GM18507 (cell line): ENCODE results near the gene RIMKLB.

Experiments used
- DNase-seq: peaks from one replicate; pipeline ENCODE4 v3.0.0; 2011; ENCODE audit warnings: low read depth; ENCODE audit not compliant: insufficient read length; ENCODE audit errors: extremely low spot score
- FAIRE-seq: peaks from 2 replicates; lab custom pipeline; 2011; peaks lifted over from hg19 to GRCh38; lab: Jason Lieb, UNC

The RIMKLB gene, protein sequence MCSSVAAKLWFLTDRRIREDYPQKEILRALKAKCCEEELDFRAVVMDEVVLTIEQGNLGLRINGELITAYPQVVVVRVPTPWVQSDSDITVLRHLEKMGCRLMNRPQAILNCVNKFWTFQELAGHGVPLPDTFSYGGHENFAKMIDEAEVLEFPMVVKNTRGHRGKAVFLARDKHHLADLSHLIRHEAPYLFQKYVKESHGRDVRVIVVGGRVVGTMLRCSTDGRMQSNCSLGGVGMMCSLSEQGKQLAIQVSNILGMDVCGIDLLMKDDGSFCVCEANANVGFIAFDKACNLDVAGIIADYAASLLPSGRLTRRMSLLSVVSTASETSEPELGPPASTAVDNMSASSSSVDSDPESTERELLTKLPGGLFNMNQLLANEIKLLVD

DNA sequence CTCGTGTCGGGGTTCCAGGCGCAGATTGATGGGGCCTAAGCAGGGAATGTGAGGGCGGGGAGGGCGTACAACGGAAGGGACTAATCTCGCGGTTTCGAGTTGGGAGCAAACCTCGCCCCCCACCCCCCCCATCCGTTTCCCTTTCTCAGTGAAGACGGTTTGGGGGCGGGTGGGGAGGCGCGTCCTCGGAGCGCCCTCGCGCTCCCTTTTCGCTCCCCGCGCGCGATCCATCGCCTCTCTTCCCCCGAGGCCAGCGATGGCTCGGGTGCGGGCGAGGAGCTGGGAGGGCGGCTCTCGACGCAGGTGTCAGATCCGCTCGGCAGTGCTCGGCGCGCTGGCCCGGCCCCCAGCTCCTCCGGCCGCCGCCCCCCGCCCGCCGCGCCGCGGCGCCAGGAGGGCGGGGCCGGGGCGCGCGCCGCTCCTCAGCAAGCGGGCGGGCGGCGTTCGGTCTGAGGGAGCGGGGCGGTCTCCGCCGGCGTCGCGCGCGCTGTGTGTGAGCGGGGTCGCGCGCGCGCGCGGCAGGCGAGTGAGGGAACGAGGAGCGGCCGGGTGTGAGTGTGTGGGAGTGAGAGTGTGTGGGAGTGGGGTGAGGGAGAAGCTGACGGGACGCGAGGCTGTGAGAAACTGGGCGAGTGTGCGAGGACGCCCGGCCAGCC, at the start of gene RIMKLB:
Gene RIMKLB, plus strand, starts transcription at position 516 of the 656 bp plus-strand sequence. CDS start 15,876 bp downstream, outside the sequence.
- FAIRE-seq, result peak; percentile 66
- peak; percentile 59 for DNase-seq

DNA sequence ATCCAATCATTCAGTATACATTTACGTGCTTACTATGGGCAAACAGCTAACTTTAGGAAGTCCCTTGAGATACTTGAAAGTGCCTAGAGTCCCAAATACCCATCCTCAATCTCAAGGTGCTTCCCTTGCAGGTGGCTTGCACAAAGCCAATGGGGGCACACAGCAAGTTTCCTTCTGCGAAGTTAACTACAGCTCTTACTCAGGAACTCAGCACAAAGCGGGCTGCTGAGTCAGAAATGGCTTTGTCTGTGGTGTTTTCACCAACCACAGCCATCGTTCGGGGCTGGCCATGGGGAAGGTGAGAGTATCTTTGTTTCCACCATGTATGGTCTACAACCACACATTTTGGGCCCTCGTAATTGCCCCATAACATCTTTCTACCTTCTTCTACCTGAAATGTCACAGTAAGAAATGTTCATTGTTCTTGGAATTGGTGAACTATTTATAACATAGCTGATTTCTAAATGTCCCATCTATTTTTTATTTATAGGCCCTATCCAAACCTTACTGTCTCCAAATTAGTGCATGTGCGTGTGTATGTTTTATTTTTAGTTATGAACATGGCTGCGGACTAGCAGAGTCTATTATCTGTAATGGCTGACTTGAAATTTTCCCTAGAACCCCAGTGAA, 49.1 kb upstream of the RIMKLB start:
- DNase-seq, result peak; percentile 64
- FAIRE-seq, result peak; percentile 99

DNA sequence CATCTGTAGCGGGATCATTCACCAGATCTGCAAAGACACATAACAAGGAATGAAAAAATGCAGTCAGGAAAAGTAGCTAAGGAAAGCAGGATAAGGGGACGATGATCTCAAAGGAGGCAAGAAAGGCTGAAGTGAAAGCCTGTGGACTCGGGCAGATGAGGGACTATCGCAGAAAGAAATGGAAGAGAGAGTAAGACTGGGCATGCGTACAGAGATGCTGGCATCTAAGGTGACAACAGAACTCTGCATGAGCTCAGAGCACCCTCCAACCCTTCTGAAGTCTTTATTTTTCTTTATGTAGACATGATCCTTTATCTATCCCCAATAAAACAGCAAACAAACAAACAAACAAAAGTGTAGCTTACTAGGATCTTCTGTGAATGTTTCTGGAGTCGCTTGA, 42.4 kb upstream of the RIMKLB start:
- DNase-seq, result no peak
- no peak for FAIRE-seq

DNA sequence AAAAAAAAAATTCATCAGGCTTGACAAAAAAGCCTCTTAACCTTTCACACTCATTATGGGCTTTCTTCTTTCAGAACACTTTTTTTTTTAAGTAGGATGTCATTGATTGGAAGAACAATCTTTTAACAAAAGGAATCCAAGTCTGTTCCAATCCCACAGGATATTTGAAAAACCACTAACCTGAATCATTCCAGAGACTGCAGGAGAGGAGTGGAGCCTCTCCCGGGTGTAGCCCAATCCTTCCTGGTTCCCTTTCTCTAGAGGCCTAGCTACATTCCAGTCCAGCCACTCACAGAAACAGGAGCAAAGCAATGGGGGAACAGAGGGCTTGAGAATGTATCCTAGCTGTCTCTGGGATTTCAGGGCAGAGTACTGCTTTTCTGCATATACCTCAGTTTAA, 39.4 kb upstream of the RIMKLB start:
- FAIRE-seq (no peak), DNase-seq (no peak)

DNA sequence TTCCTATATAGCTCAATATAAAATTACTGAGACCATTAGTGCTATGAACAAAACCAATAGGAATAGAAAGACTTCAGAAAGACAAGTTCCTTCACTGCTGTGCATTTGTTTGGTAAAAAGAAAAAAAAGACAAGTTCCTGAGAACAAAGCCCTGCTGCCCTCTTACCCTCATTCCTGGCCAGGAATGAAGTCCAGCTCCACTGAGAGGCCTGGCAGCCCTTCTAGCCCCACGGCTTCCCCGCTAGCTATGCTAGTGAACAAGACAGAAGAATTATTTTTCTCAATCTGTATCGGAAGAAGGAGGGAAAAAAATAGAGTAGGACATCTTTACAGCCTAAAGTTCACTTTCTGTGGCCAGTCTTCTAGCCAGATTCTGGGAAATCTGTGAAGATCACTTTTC, 36.8 kb upstream of the RIMKLB start:
- no peak for DNase-seq
- no peak for FAIRE-seq

DNA sequence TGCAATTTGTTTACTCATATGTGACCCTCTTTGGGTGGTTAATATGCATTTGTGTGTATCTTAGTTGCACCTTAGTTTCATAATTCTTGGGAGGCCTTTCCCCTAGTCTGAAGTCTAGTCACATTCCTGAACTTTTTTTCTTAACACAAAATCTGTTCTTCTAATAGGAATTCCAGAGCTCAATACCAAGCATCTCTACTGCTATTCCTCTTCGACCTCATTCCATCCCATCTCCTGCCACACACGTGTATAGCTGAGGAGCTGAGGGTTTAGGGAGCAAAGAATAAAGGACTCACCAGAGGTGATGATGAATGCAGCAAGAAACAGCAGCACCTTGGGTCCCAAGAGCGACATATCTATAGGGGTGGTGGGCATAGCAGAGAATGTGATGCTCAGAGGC, 36.0 kb upstream of the RIMKLB start:
- no peak for DNase-seq
- no peak for FAIRE-seq

DNA sequence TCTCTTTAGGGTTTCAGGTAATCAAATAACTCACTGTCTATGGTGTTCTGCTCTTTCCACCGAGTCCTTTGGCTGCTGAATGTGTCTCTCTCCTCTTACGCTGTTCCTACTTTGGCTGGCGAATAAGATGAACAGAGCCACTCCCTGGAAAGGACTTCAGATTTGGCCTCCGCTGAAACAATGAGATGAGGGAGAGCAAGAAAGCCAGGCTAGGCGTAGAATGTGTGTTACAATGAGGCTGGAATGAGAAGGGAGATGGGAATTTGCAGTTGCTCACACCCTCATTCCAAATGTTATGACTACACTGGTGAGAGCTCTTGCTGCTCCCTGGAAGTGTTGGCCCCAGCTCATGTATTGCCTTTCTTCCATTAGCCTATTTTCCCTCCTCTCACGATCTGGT, 35.2 kb upstream of the RIMKLB start, which contains the start of gene MFAP5:
Gene MFAP5, minus strand, starts transcription at position 234 of the 400 bp plus-strand sequence. CDS start 722 bp downstream, outside the sequence.
- DNase-seq (no peak), FAIRE-seq (no peak)

DNA sequence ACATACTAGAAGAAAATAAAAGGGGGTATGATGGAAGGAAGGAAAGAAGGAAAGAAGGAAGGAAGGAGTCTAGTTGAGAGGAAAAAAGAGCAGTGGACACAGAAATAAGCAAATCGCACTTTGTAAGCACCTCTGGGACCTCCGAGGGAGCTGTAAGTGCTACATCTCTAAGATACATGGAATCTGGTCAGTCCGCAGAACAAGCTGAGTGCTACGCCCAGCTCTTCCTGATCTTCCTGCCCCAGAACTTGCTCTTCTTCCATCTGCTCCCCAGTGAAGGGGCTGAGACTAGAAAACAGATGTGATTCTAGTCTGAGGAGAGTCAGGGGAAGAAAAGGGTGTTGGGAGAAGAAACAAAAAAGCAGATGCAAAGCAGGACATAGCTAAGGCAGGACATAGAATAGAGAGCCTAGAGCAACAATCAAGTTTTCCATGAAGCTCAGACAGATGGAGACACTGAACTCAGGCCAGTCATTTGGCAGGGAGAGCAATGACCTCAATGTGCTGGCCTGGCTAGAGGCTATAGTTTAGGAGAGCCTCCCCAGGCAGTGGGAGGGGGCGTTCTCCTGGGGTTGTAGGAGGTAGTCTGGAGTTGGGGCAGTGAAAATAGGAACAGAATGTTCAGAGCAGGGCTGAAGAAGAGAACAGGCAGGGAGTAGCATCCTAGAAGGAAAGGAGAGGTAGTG, 33.4 kb upstream of the RIMKLB start:
- DNase-seq (no peak), FAIRE-seq (no peak)

DNA sequence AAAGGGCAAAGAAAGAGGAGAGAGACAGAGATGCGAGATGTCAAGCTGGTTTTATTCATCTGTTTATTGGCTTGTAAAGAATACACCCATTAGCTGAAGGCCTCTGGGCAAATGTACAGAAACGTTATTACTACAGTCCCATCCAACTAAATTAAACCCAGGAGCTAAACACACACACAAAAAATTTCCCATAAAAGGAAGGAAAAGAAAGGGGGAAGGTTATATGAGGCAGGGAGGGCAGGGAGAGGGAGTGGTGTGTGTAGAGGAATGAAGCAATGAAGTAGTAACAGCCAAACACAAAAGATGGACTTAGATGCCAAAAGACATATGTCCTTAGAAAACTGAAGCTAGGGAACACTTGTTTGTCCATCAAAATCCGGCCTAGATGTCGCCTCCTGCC, 32.0 kb upstream of the RIMKLB start:
- no peak for DNase-seq
- FAIRE-seq, result no peak

DNA sequence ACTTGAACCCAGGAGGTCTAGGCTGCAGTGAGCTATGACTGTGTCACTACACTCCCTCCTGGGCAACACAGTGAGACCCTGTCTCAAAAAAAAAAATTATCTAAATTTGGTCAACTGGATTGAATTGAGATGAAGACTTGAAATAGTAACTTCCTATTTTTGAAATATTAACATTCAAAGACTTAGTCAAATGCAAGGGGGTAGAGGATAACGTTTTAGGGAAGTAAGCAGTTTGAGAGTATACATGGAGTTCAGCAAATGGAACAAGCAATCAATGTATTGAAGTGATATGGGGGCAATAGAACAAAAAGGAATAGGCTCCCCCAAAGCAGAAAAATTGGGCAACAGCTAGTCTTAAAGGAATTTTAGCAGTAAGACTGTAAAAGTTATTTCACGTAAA, 30.5 kb upstream of the RIMKLB start:
- no peak for DNase-seq
- FAIRE-seq, result no peak

DNA sequence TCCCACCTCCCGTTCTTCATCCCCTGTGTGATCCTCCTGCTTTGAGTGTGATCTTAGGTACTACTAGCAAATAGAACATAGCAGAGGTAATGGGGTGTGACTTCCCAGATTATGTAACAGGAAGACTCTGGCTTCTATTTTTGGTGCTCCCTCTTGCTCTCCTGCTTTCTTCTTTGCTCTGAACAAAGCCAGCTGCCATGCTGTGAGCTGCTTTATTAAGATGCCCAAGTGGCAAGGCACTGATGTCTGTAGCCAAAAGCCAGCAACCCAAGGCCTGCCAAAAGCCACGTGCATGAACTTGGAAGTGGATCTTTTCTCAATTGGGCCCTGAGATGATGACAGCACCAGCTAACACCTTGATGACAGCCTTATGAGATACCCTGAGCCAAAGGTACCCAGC, 29.4 kb upstream of the RIMKLB start:
- FAIRE-seq (no peak), DNase-seq (no peak)

DNA sequence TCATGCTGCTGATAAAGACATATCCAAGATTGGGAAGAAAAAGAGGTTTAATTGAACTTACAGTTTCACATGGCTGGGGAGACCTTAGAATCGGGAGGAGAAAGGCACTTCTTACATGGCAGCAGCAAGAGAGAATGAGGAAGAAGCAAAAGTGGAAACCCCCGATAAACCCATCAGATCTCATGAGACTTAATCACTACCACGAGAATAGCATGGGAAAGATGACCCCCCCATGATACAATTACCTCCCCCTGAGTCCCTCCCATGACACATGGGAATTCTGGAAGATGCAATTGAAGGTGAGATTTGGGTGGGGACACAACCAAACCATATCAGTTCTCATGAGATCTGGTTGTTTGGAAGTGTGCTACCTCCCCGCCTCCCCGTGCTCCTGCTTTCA, 25.4 kb upstream of the RIMKLB start:
- no peak for DNase-seq
- FAIRE-seq, result no peak

DNA sequence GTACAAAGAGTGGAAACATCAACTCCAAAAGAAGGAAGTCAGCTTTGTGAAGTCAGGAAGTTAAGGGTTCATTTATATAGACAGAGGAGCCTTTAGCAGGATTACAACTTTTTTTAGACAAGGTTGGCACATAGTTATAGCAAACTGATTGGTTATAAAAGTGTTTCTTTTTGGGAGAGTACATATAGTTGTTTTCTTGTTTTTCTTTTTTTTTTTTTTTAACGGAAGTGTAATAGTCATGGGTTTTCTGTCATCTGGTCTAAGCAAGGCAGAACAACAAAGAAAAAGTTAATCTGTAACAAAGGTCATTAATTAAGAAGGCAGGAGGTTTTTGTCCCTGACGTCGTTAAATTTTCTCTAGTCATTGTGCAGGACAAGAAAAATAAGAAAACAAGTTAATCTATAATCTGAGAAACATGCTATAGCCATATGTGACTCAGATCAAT, 22.2 kb upstream of the RIMKLB start:
- FAIRE-seq (peak; percentile 71), DNase-seq (no peak)

DNA sequence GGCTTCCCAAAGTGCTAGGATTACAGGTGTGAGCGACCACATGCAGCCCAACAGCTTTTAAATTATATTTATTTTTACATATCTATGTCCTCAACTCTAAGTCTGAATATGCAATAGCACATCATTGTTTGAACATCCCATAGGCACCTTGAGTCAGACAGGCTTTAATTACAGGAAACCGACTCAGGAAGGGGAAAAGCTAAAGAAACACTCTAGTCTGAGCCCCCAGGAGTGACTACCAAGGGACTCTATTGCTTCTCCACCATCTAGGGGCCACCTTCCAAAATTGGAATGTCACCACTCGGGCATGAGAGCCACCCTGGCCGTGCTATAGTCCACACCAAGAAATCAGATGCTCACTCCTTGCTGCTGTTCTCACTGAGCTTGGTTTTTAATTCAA, 21.1 kb upstream of the RIMKLB start:
- no peak for DNase-seq
- no peak for FAIRE-seq

DNA sequence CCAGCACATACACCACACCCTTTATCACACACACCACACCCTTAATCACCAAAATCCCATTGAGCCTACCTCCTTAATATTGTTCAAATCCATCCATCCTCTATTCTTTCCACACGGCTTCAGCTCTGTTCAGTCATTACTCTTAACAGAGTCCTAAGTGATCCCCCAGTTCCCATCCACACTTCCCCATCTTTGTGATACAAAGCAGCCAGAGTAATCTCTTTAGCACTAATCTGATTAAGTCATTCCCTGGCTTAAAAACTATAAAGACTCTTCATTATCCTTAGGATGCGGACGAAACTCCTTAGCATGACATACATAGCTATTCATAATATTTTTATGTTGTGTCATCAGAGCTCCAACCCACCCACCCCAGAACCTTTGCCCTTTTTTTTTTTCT, 20.4 kb upstream of the RIMKLB start:
- DNase-seq (no peak), FAIRE-seq (no peak)

DNA sequence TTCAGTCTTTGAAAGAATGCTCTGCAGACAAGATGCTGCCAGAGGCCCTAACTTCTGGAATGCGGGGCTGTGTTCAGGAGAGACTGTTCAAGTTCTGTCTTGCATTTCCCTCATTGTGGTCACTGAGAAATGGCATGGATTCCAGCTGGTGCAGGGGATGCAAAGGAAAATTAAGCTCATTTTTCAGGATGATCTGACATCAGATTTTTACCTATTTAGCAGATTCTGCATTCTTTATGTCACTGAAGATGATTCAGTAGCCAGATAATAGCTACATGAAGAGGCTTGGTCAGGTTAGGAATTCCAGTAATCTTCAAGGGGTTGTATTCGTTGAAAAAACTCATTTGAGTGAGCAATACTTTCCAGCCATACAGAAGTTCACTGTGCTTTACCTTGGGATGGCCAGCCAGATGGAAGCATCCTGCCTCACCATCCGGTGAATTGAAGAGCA, 19.1 kb upstream of the RIMKLB start:
- DNase-seq (no peak), FAIRE-seq (no peak)

DNA sequence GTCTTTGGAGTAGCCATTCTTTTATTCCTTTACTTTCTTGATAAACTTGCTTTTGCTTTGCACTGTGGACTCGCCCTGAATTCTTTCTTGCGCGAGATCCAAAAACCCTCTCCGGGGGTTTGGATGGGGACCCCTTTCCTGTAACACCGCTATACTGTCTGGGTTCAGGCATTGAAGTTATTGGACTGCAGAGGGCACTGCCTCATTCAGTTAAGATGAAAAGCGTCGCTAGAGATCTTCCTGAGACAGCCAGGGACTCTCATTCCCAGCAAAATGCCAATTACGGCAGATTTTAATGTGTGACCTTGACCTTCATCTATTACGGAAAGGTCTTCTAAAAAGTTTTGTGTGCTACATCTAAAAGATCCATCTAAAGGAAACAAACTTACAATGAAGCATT, 17.3 kb upstream of the RIMKLB start:
- no peak for FAIRE-seq
- no peak for DNase-seq

DNA sequence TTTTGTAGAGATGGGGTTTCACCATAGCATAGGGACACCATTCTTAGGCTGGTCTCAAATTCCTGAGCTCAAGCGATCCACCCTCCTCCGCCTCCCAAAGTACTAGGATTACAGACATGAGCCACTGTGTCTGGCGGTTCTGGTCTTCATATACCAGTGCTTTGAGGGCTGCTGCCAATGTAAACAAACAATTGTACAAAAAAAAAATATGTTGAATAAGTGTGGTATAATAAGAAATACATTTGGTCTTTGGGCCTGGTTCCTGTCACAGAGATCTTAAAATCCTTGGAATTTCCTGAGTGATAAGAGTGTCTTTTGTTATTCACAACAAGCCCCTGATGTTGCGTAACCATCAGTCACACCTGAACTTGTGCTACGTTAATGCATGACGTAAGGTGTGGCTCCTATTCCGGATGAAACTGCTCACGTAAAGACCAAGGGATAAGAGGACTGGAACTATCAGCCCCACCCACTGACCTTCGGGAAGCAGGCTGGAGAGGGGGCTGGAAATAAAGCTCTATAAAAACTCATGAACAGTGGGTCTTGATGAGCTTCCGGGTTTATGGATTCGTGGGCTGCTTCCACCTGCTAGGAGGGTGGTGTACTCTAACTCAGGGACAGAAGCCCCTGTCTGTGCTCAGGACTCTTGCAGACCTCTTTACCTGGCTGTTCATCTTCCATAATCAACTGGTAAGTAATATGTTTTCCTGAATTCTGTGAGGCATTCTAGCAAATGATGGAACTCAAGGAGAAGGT, 16.5 kb upstream of the RIMKLB start:
- no peak for FAIRE-seq
- DNase-seq, result no peak

DNA sequence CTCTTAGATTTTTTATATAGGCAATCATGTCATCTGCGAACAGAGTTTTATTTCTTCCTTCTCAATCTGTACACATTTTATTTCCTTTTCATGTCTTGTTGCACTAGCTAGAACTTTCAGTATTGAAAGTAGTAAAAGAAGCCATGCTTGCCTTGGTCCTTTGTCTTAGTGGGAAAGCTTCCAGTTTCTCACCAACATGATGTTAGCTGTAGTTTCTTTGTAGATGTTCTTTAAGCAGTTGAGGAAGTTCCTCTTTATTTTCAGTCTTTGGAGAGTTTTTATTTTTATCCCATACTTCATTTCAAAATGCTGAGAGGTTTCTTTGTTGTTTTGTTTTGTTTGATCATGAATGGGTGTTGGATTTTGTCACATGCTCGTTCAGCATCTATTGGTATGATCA, 12.7 kb upstream of the RIMKLB start:
- FAIRE-seq, result no peak
- no peak for DNase-seq
